ENCODE results near the gene NKAIN2. TPM values are rescaled to one million over a fixed set of nuclear protein-coding genes. Genes with fewer than 3 reads are reported as not detected.
"Not testable (repeated sequence)": the region's sequence is repeated elsewhere in the genome, so short reads cannot be mapped to it uniquely, and the experiment has no call there.

The NKAIN2 gene
- polyA plus RNA-seq, 2 donors, result 0.02 TPM; not detected in 1

DNA sequence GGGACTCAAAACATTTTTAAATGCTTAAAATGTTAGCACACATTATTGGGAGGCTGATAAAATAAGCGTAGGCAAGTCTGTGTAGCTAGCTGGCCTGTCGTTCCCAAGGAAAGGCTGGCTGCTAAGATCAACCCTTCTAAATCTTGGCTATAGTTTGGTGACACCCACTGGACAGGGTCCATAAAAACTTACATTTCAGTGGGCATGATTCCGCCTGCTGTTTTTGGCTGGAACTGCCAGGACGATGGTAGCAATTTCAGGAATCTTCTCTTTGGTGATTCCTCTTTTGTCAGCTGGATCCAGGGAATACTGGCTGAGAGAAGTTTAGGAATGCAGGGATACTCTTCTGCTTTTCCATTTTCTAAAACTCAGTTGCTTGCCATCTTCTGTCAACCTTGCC is 162.2 kb downstream of the NKAIN2 start:
- Histone ChIP-seq H3K9me3 (ENCODE audit: control insufficient read depth in 2 of 2, insufficient read depth in 1 of 2, low read depth in 1 of 2, low read length in 1 of 2) (no peaks in the 10 kb centered on the region), H3K36me3 (ENCODE audit: control insufficient read depth in 2 of 2, insufficient read depth in 2 of 2, low read length in 1 of 2) (no peaks in the 10 kb centered on the region), H3K4me1 (ENCODE audit: control insufficient read depth in 2 of 2, insufficient read depth in 2 of 2, low read length in 1 of 2) (no peaks in the 10 kb centered on the region), H3K27ac (ENCODE audit: low read depth in 2 of 2, low read length in 1 of 2) (no peak overlapping the region), H3K27me3 (ENCODE audit: control insufficient read depth in 1 of 2, insufficient read depth in 2 of 2, low read length in 2 of 2) (no peaks in the 10 kb centered on the region), H3K4me3 (ENCODE audit: low read depth in 1 of 2, low read length in 2 of 2) (no peak overlapping the region)
- 39 to 53% methylated on average over 4 of the region's 4 CpGs for WGBS, 2 donors

DNA sequence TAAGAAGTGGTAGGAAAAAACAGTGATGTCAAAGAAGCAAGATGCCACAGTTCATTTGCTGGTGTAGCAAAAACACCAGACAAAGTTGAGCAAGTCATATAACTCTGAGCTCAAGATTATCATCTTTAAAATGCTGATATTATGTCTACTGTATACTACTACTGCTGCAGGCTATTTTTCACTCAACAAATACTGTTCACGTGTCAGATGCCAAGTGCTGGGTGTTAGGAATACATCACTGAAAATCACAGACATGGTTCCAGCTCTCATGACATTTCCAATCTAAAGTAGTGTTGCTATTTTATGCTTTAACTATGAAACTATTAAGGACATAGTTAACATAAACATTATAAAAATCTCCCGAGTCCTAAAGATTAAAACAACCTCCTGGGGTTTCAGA is 163.0 kb downstream of the NKAIN2 start:
- Histone ChIP-seq H3K4me1 (ENCODE audit: control insufficient read depth in 2 of 2, insufficient read depth in 2 of 2, low read length in 1 of 2) (no peaks in the 10 kb centered on the region), H3K27ac (ENCODE audit: low read depth in 2 of 2, low read length in 1 of 2) (no peak overlapping the region), H3K27me3 (ENCODE audit: control insufficient read depth in 1 of 2, insufficient read depth in 2 of 2, low read length in 2 of 2) (no peaks in the 10 kb centered on the region), H3K4me3 (ENCODE audit: low read depth in 1 of 2, low read length in 2 of 2) (no peak overlapping the region), H3K36me3 (ENCODE audit: control insufficient read depth in 2 of 2, insufficient read depth in 2 of 2, low read length in 1 of 2) (no peaks in the 10 kb centered on the region), H3K9me3 (ENCODE audit: control insufficient read depth in 2 of 2, insufficient read depth in 1 of 2, low read depth in 1 of 2, low read length in 1 of 2) (no peaks in the 10 kb centered on the region)
- 35 to 40% methylated on average over 2 of the region's 2 CpGs for WGBS, 2 donors

DNA sequence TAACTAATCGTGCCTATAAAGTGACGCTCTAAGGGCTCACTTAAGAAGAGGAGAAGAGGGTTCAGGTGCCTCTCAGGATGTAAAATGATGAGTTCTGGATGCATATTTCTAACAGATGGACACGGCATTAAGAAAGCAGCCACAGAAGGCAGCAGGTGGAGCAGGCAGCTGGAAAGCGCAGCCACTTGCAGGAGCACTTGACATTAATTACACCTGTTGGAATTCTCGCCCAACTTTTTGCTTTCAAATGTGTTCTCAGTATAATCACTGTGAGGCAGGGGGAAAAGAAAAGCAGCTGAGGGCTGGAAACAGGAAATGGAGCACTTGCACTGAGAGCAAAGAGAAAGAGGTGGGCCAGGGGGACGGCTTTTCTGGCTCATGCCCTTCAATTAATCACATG is 164.2 kb downstream of the NKAIN2 start:
- H3K36me3 ChIP-seq (ENCODE audit: control insufficient read depth in 2 of 2, insufficient read depth in 2 of 2, low read length in 1 of 2), result no peaks in the 10 kb centered on the region

DNA sequence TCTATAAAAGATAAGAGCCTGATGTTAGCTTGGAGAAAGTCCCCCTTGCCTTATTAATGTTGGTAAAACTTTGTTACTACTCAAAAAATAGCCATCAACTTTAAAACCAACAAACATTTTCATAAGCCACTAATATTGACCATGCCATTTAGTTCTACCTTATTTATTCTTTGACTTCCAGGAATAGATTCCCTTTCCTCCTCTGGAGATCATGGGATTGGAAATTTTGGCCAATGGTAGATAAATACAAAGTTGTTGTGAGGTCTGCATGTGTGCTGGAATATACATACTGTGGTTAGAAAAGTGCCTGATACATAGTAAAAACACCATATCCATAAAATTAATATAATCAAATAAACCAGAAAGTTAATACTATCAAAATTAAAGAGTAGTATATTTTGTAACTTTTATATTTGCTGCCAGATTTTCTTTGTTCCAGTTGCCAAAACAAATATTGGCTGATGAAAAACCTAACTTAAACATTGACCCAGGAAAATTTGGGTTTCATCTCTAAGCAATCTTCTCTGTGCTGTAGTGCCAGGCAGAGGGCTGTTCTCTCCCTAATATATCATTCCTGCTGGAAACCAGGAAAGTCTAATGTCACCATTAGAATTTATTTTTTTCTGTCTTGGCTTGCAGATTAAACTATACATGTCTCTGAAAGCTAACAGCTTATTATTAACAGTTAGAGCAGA is 169.1 kb downstream of the NKAIN2 start:
- Histone ChIP-seq H3K27ac (ENCODE audit: low read depth in 2 of 2, low read length in 1 of 2) (no peak overlapping the region), H3K36me3 (ENCODE audit: control insufficient read depth in 2 of 2, insufficient read depth in 2 of 2, low read length in 1 of 2) (no peaks in the 10 kb centered on the region), H3K9me3 (ENCODE audit: control insufficient read depth in 2 of 2, insufficient read depth in 1 of 2, low read depth in 1 of 2, low read length in 1 of 2) (no peaks in the 10 kb centered on the region), H3K27me3 (ENCODE audit: control insufficient read depth in 1 of 2, insufficient read depth in 2 of 2, low read length in 2 of 2) (no peaks in the 10 kb centered on the region), H3K4me1 (ENCODE audit: control insufficient read depth in 2 of 2, insufficient read depth in 2 of 2, low read length in 1 of 2) (no peaks in the 10 kb centered on the region), H3K4me3 (ENCODE audit: low read depth in 1 of 2, low read length in 2 of 2) (no peak overlapping the region)

More for the DNA sequence above, 164.2 kb downstream of the NKAIN2 start:
- 64 to 74% methylated on average over 6 of the region's 6 CpGs for WGBS, 2 donors
- no peak overlapping the region for H3K27ac ChIP-seq (ENCODE audit: low read depth in 2 of 2, low read length in 1 of 2)
- no peaks in the 10 kb centered on the region for H3K27me3 ChIP-seq (ENCODE audit: control insufficient read depth in 1 of 2, insufficient read depth in 2 of 2, low read length in 2 of 2)
- H3K4me1 ChIP-seq (ENCODE audit: control insufficient read depth in 2 of 2, insufficient read depth in 2 of 2, low read length in 1 of 2), result no peaks in the 10 kb centered on the region
- no peaks in the 10 kb centered on the region for H3K9me3 ChIP-seq (ENCODE audit: control insufficient read depth in 2 of 2, insufficient read depth in 1 of 2, low read depth in 1 of 2, low read length in 1 of 2)
- H3K4me3 ChIP-seq (ENCODE audit: low read depth in 1 of 2, low read length in 2 of 2), result no peak overlapping the region

DNA sequence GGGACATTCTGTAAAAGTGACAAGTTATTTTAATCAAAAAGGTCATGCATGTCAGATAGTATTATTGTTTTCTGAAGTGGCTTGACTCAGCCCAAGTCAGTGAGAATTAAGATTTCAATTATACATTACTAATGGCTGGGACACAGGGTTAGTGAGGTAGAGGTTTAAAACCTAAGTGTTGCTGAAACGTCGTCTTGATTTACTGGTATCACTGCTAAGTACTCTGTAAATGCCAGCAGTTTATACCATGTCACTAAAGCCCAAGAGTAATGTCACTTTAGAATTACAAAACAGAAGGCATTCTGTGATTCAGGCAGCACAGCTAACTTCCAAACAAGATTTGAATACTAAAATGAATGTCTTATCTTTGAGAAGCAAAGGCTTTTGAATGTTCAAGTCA is 176.6 kb downstream of the NKAIN2 start:
- H3K4me1 ChIP-seq (ENCODE audit: control insufficient read depth in 2 of 2, insufficient read depth in 2 of 2, low read length in 1 of 2), result no peaks in the 10 kb centered on the region
- H3K36me3 ChIP-seq (ENCODE audit: control insufficient read depth in 2 of 2, insufficient read depth in 2 of 2, low read length in 1 of 2), result no peaks in the 10 kb centered on the region
- no peaks in the 10 kb centered on the region for H3K9me3 ChIP-seq (ENCODE audit: control insufficient read depth in 2 of 2, insufficient read depth in 1 of 2, low read depth in 1 of 2, low read length in 1 of 2)
- 61 to 73% methylated on average over 2 of the region's 2 CpGs for WGBS, 2 donors
- no peaks in the 10 kb centered on the region for H3K27me3 ChIP-seq (ENCODE audit: control insufficient read depth in 1 of 2, insufficient read depth in 2 of 2, low read length in 2 of 2)
- no peak overlapping the region for H3K27ac ChIP-seq (ENCODE audit: low read depth in 2 of 2, low read length in 1 of 2)
- no peak overlapping the region for H3K4me3 ChIP-seq (ENCODE audit: low read depth in 1 of 2, low read length in 2 of 2)

DNA sequence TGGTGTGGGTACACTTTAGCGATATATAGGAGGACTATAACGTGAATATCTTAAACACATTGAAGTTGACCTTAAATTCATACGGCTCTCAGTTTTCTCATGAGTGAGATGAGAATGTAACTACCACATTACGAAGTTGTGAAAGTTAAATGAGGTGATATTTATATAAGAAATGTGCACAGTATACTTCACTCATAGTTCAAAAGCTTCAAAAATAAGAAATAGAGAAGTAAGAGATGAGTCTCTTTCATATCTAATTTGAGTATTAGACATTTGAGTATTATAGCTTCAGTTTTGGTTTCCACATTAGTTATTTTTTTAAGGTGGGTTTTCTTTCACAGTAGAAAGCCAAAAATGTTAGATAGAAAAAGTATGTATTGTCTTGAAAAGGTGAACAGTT is 183.3 kb downstream of the NKAIN2 start:
- H3K4me1 ChIP-seq (ENCODE audit: control insufficient read depth in 2 of 2, insufficient read depth in 2 of 2, low read length in 1 of 2), result no peaks in the 10 kb centered on the region
- H3K27me3 ChIP-seq (ENCODE audit: control insufficient read depth in 1 of 2, insufficient read depth in 2 of 2, low read length in 2 of 2), result no peaks in the 10 kb centered on the region
- WGBS, 2 donors, result 85 to 92% methylated on average over 4 of the region's 4 CpGs
- H3K27ac ChIP-seq (ENCODE audit: low read depth in 2 of 2, low read length in 1 of 2), result no peak overlapping the region
- no peaks in the 10 kb centered on the region for H3K36me3 ChIP-seq (ENCODE audit: control insufficient read depth in 2 of 2, insufficient read depth in 2 of 2, low read length in 1 of 2)
- no peak overlapping the region for H3K4me3 ChIP-seq (ENCODE audit: low read depth in 1 of 2, low read length in 2 of 2)
- no peaks in the 10 kb centered on the region for H3K9me3 ChIP-seq (ENCODE audit: control insufficient read depth in 2 of 2, insufficient read depth in 1 of 2, low read depth in 1 of 2, low read length in 1 of 2)

DNA sequence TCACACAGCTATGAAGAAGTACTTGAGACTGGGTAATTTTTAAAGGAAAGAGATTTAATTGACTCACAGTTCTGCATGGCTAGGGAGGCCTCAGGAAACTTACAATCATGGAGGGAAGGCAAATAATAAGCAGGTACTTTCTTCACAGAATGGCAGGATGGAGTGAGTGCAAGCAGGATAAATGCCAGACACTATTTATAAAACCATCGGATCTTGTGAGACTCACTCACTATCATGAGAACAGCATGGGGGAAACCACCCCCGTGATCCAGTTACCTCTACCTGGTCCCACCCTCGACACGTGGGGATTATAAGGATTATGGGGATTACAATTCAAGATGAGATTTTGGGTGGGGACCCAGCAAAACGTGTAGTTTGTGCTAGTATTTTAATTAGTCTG is 186.3 kb downstream of the NKAIN2 start:
- not testable (repeated sequence) for H3K4me1 ChIP-seq (ENCODE audit: control insufficient read depth in 2 of 2, insufficient read depth in 2 of 2, low read length in 1 of 2); H3K27me3 ChIP-seq (ENCODE audit: control insufficient read depth in 1 of 2, insufficient read depth in 2 of 2, low read length in 2 of 2); H3K4me3 ChIP-seq (ENCODE audit: low read depth in 1 of 2, low read length in 2 of 2); H3K27ac ChIP-seq (ENCODE audit: low read depth in 2 of 2, low read length in 1 of 2); H3K9me3 ChIP-seq (ENCODE audit: control insufficient read depth in 2 of 2, insufficient read depth in 1 of 2, low read depth in 1 of 2, low read length in 1 of 2); H3K36me3 ChIP-seq (ENCODE audit: control insufficient read depth in 2 of 2, insufficient read depth in 2 of 2, low read length in 1 of 2)
- 39 to 42% methylated on average over 5 of the region's 5 CpGs for WGBS, 2 donors

DNA sequence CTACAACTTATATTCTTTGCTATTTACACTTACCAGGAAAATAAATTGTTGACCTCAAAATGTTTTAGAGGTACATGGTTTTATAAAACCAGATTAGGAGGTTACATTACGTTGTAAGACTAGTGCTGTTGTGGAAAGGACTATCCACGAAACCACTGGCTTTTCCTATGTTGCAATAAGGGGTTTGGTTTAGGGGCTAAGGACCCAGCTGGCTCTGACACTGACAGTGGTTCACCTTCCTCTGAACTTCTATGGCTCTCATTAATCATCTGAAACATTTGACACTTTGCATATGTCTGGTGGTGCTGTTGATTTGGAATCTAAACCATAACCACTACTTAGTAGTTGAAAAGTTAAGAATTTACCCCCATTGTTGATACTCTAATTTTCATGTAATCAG is 186.7 kb downstream of the NKAIN2 start:
- Histone ChIP-seq H3K27ac (ENCODE audit: low read depth in 2 of 2, low read length in 1 of 2) (no peak overlapping the region), H3K4me1 (ENCODE audit: control insufficient read depth in 2 of 2, insufficient read depth in 2 of 2, low read length in 1 of 2) (no peaks in the 10 kb centered on the region), H3K36me3 (ENCODE audit: control insufficient read depth in 2 of 2, insufficient read depth in 2 of 2, low read length in 1 of 2) (no peaks in the 10 kb centered on the region), H3K27me3 (ENCODE audit: control insufficient read depth in 1 of 2, insufficient read depth in 2 of 2, low read length in 2 of 2) (no peaks in the 10 kb centered on the region), H3K4me3 (ENCODE audit: low read depth in 1 of 2, low read length in 2 of 2) (no peak overlapping the region), H3K9me3 (ENCODE audit: control insufficient read depth in 2 of 2, insufficient read depth in 1 of 2, low read depth in 1 of 2, low read length in 1 of 2) (no peaks in the 10 kb centered on the region)
- 64 to 75% methylated on average over 2 of the region's 2 CpGs for WGBS, 2 donors

DNA sequence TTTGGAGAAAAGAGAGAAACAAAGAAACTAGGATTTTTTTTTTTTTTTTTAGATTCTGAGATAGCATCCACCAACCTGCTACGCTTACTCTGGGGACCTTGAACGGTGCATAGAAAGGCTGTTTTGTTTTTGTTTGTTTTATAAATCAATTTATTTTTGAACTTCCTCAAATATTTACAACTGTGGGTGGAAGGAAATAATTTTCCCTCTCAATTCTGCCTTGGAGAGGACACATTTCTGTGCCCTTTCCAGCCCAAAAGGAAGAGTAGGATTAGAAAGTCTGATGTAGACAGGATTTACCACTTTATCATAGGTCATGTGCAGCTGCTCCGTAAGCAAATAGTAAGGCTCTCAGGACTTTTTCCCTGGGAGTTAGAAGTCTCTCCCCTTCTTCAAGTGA is 190.5 kb downstream of the NKAIN2 start:
- no peaks in the 10 kb centered on the region for H3K27me3 ChIP-seq (ENCODE audit: control insufficient read depth in 1 of 2, insufficient read depth in 2 of 2, low read length in 2 of 2)
- H3K9me3 ChIP-seq (ENCODE audit: control insufficient read depth in 2 of 2, insufficient read depth in 1 of 2, low read depth in 1 of 2, low read length in 1 of 2), result no peaks in the 10 kb centered on the region
- H3K36me3 ChIP-seq (ENCODE audit: control insufficient read depth in 2 of 2, insufficient read depth in 2 of 2, low read length in 1 of 2), result no peaks in the 10 kb centered on the region
- H3K4me1 ChIP-seq (ENCODE audit: control insufficient read depth in 2 of 2, insufficient read depth in 2 of 2, low read length in 1 of 2), result no peaks in the 10 kb centered on the region
- no peak overlapping the region for H3K27ac ChIP-seq (ENCODE audit: low read depth in 2 of 2, low read length in 1 of 2)
- H3K4me3 ChIP-seq (ENCODE audit: low read depth in 1 of 2, low read length in 2 of 2), result no peak overlapping the region
- 47 to 58% methylated on average over 3 of the region's 3 CpGs for WGBS, 2 donors

DNA sequence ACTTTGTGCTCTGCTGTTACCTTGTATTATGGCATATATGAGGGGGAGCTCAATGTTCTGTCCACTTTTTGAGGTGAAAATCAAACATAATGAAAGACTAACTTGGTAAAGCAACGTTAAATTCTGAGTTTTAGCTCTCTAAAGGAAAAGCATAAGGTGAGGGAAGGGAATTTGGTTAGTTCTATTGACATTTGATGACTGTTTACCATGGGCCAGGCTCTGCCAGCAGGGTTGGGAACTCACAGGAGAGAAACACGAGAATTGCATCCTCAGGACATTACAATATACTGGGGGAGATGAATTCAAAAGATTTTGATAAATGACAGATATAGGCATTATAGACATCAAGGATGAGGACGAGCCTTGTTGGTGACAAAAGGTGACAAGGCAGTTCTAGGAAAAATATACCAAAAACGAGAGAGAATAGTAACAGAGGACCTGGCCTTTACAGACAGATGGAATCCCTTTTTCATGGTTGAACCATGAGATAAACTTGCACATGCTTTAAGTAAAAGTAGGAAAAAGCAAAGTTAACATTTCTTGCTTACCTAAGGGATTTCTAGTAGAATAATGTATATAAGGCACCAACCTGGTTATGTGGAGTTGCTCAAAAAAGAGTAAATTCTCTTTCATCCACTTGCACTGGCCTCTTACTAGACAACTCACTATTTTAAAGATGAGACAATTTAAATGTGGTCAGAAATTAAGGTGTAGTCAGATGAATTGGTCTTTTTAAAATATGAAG is 191.4 kb downstream of the NKAIN2 start:
- WGBS, 2 donors, result 48 to 54% methylated on average over 4 of the region's 4 CpGs
- no peaks in the 10 kb centered on the region for H3K36me3 ChIP-seq (ENCODE audit: control insufficient read depth in 2 of 2, insufficient read depth in 2 of 2, low read length in 1 of 2)
- no peak overlapping the region for H3K27ac ChIP-seq (ENCODE audit: low read depth in 2 of 2, low read length in 1 of 2)
- no peaks in the 10 kb centered on the region for H3K4me1 ChIP-seq (ENCODE audit: control insufficient read depth in 2 of 2, insufficient read depth in 2 of 2, low read length in 1 of 2)
- H3K4me3 ChIP-seq (ENCODE audit: low read depth in 1 of 2, low read length in 2 of 2), result no peak overlapping the region
- no peaks in the 10 kb centered on the region for H3K9me3 ChIP-seq (ENCODE audit: control insufficient read depth in 2 of 2, insufficient read depth in 1 of 2, low read depth in 1 of 2, low read length in 1 of 2)
- H3K27me3 ChIP-seq (ENCODE audit: control insufficient read depth in 1 of 2, insufficient read depth in 2 of 2, low read length in 2 of 2), result no peaks in the 10 kb centered on the region
